T-helper 17 cell (primary cell): ENCODE measurements around the gene IL37. TPM values are rescaled to one million over a fixed set of nuclear protein-coding genes. Genes with fewer than 3 reads are reported as not detected.
"Not testable (repeated sequence)": the region's sequence is repeated elsewhere in the genome, so short reads cannot be mapped to it uniquely, and the experiment has no call there.

Experiments used
- ATAC-seq: fragments of 150-1000 bp; cut with Tn5 transposase; 2 replicates; pipeline ENCODE4 v1.10.0; 2021; ENCODE audit warnings: mild to moderate bottlenecking, moderate library complexity
- DNase-seq, 3 donors: peaks; one replicate each; pipeline versions ENCODE4 v3.0.0 to v3.0.0-alpha.2; 2020 to 2021
- H3K9me3 ChIP-seq: one replicate; pipeline ENCODE4 v1.7.0; 2013; ENCODE audit warnings: low read length, mild to moderate bottlenecking; ENCODE audit not compliant: control insufficient read depth, poor library complexity, severe bottlenecking
- H3K27ac Mint-ChIP-seq: one replicate; pipeline ENCODE4 v1.8.0; 2022; ENCODE audit warnings: mild to moderate bottlenecking, moderate library complexity, mixed read lengths
- H3K27me3 Mint-ChIP-seq: one replicate; pipeline ENCODE4 v1.8.0; 2022; ENCODE audit warnings: mixed read lengths
- H3K36me3 Mint-ChIP-seq: one replicate; pipeline ENCODE4 v1.8.0; 2022; ENCODE audit warnings: low read depth, mixed read lengths
- H3K4me1 Mint-ChIP-seq: one replicate; pipeline ENCODE4 v1.8.0; 2022; ENCODE audit warnings: mild to moderate bottlenecking, mixed read lengths
- H3K4me3 Mint-ChIP-seq: one replicate; pipeline ENCODE4 v1.8.0; 2022; ENCODE audit warnings: mild to moderate bottlenecking, moderate library complexity, mixed read lengths
- total RNA-seq, 4 donors: library from RNA in 2 of 4; stranded (reverse) in 2 of 4; gene quantifications; one replicate each; pipeline ENCODE4 v1.2.3 and lab custom pipeline; 2022 to 2026

IL37 gene
- total RNA-seq, 2 donors from 2014 or later = not detected

DNA sequence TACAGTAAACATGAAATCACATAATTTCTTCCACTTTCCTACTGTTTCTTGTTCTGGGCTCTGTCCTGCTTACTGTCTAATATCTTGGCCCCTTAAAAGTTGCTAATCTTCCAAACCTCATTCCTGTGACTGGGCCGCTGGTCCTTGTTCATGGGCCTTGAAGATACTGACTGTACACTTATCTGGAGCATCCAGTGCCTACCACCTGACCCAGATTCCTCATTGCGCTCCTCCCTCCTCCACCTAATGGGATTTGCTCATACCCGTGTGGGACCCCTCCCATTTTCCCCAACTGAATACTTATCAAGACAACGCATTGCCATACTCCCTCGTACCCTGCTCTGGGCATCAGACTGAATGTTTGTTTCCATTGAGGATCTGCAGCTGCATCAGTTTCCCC, 6.1 kb upstream of the IL37 start:
- H3K27ac Mint-ChIP-seq = no peak overlapping the region
- peaks cover 9% of the 10 kb centered on the region for H3K4me1 Mint-ChIP-seq
- no peak for ATAC-seq
- H3K27me3 Mint-ChIP-seq = peaks cover 35% of the 10 kb centered on the region
- H3K4me3 Mint-ChIP-seq = no peak overlapping the region
- H3K9me3 ChIP-seq = no peaks in the 10 kb centered on the region
- DNase-seq = no peak
- no peaks in the 10 kb centered on the region for H3K36me3 Mint-ChIP-seq

DNA sequence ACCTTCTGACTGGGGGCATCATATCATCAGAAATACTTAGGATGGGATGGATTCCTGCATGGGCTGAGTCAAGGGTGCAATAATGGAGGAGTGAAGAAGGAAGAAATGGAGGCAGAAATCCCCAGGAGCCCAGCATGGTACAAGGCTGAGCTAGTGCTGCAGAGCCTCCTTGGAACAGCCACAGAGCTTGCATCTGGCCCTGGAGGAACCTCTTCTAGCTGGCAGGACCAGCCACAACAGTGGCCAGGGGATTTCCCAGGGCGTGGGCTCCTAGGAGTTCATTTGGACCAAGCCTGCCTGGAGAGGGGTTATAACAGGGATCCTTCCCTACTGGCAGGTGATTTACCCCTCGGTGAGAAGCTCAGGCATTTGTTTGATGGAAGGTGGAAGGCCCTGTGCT, 4.7 kb upstream of the IL37 start:
- no peak for DNase-seq
- Mint-ChIP-seq H3K27ac (no peak overlapping the region), H3K36me3 (no peaks in the 10 kb centered on the region), H3K4me3 (no peak overlapping the region), H3K4me1 (peaks cover 10% of the 10 kb centered on the region), H3K27me3 (peaks cover 29% of the 10 kb centered on the region)
- no peak for ATAC-seq
- no peaks in the 10 kb centered on the region for H3K9me3 ChIP-seq

DNA sequence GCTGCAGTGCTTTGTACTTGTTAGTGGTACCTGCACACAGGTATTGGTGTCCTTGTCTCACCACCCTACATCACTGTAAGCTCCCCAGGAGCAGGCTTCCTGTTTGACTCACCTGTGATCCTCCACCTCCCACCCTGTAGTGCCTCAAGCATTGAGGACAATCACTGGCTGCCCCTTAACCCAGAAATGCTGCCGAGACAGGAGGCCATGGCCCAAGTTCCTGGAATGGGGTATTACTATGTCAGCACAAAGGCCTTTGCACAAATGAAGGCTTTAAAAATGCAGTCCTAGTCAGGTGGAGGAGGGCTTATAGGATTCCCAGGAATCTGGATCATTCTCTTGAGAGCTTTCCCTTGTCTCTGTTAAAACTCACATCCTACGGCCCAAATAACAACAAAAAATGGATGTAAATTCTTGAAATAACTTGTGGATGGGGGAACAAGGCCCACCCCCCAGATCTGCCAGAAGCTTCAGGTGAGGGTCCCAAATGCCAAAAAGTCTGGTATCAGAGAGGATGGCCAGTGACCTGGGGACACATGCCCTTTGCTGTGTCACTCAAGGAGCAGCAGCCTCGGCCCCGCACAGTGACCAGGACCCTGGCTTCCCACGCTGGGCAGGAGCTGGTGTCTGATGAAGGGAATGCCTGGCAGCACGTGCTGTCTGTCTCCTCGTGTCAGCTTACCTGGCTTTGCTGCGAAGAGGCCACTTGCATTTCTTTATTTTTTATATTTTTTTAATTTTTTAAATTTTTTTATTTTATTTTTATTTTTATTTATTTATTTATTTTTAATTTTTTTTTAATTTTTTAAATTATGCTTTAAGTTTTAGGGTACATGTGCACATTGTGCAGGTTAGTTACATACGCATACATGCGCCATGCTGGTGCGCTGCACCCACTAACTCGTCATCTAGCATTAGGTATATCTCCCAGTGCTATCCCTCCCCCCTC, 3.7 kb upstream of the IL37 start:
- no peak for DNase-seq
- H3K27me3 Mint-ChIP-seq = peaks cover 31% of the 10 kb centered on the region

DNA sequence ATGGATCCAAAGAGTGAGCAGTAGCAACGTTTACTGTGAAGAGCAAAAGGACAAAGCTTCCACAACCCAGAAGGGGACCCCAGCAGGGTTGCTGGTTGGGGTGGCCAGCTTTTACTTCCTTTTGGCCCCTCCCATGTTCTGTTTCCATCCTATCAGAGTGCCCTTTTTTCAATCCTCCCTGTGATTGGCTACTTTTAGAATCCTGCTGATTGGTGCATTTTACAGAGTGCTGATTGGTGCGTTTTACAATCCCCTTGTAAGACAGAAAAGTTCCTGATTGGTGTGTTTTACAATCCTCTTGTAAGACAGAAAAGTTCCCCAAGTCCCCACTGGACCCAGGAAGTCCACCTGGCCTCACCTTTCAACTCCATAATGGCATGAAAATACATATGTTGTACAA, 2.4 kb upstream of the IL37 start:
- not testable (repeated sequence) for H3K4me3 Mint-ChIP-seq, H3K27ac Mint-ChIP-seq, H3K36me3 Mint-ChIP-seq, H3K4me1 Mint-ChIP-seq, ATAC-seq, H3K9me3 ChIP-seq, DNase-seq
- H3K27me3 Mint-ChIP-seq = peaks cover 29% of the 10 kb centered on the region

More for the DNA sequence above, 3.7 kb upstream of the IL37 start:
- no peaks in the 10 kb centered on the region for H3K9me3 ChIP-seq
- no peak for ATAC-seq
- H3K4me3 Mint-ChIP-seq = no peak overlapping the region
- H3K36me3 Mint-ChIP-seq = peaks cover 2% of the 10 kb centered on the region
- no peak overlapping the region for H3K27ac Mint-ChIP-seq
- H3K4me1 Mint-ChIP-seq = peaks cover 10% of the 10 kb centered on the region

DNA sequence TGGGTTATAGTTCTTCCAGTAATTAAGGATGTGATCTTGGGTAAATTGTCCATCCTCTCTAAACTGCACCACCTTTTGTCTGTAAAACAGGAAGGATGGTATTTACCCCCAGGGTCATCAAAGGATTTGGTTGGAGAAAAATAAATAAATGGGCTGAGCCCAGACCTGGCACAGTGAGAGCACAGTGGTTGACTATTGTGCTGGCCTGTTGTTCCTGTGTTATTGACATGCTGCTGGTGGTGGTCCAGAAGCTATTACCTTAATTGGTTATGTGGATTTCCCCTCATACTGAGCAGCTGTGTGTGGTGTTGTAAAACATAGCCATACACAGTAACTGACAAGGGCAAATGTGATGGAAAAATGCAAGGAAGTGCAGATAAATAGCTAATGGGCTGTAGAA, 746 bp upstream of the IL37 start:
- peaks cover 8% of the 10 kb centered on the region for H3K4me1 Mint-ChIP-seq
- H3K9me3 ChIP-seq = no peaks in the 10 kb centered on the region
- ATAC-seq (no peak), DNase-seq (no peak)
- H3K36me3 Mint-ChIP-seq = peaks cover 2% of the 10 kb centered on the region
- H3K27me3 Mint-ChIP-seq = peaks cover 23% of the 10 kb centered on the region
- no peak overlapping the region for H3K27ac Mint-ChIP-seq
- H3K4me3 Mint-ChIP-seq = no peak overlapping the region

DNA sequence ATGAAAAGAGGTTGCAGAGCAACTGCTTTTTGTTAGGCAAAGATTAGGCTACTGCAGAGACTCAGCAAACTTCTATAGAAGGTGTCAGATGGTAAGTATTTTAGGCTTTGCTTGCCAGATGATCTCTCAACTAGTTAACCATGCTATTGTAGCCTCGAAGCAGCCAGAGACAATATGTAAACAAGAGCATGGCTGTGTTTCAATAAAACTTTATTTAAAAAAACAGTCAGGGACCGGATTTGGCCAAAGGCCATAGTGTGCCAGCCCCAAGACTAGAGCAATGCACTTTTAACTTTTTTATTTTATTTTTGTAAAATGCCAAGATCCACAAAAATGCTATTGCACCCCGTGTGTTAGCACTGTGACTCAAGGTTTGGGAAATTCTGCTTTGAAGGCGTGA, 1.4 kb downstream of the IL37 start:
- Mint-ChIP-seq H3K27me3 (peaks cover 24% of the 10 kb centered on the region), H3K36me3 (peaks cover 2% of the 10 kb centered on the region), H3K4me3 (no peak overlapping the region), H3K4me1 (peaks cover 5% of the 10 kb centered on the region), H3K27ac (no peak overlapping the region)
- no peak for ATAC-seq
- H3K9me3 ChIP-seq = no peaks in the 10 kb centered on the region
- DNase-seq = no peak

DNA sequence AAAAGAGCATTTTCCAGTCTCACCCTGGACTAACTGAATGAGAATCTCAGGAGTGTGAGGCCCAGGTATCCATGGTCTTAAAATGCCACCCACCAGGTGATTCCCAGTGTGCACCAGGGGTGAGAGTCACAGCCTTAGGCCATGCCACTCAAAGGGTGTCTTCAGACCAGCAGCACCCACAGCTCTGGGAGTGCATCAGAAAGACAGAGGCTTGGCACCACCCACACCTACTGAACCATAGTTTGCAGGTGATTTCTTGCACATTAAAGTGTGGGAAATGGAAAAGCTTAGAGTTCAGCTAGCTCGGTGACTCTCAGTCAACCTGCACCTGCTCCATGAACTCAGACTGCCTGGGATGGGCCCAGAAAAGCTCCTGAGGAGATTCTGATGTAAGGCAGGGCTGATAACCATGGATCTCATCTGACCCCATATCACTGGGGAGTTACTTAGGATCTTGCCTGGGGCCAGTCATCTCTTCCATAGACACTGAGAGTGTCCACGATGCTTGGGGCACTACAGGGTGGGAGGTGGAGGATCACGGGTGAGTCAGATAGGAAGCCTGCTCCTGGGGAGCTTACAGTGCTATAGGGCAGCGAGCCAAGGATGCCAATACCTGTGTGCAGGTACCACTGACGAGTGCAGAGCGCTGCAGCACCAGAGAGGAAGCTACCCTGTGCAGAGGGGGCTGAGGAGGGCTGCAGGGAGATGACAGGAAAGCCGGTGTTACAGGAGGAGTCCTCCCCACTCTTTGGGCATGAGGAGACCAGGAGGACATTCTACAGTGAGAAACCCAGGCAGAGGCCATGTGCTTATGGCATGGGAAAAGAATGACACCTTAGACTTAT, 4.6 kb downstream of the IL37 start:
- H3K27ac Mint-ChIP-seq = no peak overlapping the region
- DNase-seq (no peak), ATAC-seq (no peak)
- peaks cover 3% of the 10 kb centered on the region for H3K4me1 Mint-ChIP-seq
- peaks cover 2% of the 10 kb centered on the region for H3K36me3 Mint-ChIP-seq
- H3K4me3 Mint-ChIP-seq = no peak overlapping the region
- H3K27me3 Mint-ChIP-seq = peaks cover 17% of the 10 kb centered on the region
- H3K9me3 ChIP-seq = no peaks in the 10 kb centered on the region

DNA sequence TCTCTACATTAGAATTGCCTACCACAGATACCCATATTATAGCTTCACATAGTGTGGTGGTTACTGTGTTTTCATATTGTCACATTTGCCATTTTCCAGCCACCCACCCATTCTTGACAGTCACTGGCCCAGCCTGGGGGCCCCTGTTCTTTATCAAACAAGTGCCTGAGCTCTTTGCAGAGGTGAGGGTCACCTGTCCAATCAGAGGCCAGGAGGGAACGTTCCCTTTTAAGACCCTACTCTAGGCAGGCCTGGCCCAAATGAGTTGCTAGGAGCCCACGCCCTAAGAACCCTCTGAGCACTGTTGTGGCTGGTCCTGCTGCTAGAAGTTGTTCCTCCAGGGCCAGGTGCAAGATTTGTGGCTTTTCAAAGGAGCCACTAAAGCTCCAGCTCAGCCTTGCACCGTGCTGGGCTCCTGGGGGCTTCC, 5.2 kb downstream of the IL37 start:
- H3K4me3 Mint-ChIP-seq = no peak overlapping the region
- peaks cover 2% of the 10 kb centered on the region for H3K36me3 Mint-ChIP-seq
- ATAC-seq (no peak), DNase-seq (no peak)
- peaks cover 17% of the 10 kb centered on the region for H3K27me3 Mint-ChIP-seq
- no peaks in the 10 kb centered on the region for H3K9me3 ChIP-seq
- peaks cover 3% of the 10 kb centered on the region for H3K4me1 Mint-ChIP-seq
- no peak overlapping the region for H3K27ac Mint-ChIP-seq

DNA sequence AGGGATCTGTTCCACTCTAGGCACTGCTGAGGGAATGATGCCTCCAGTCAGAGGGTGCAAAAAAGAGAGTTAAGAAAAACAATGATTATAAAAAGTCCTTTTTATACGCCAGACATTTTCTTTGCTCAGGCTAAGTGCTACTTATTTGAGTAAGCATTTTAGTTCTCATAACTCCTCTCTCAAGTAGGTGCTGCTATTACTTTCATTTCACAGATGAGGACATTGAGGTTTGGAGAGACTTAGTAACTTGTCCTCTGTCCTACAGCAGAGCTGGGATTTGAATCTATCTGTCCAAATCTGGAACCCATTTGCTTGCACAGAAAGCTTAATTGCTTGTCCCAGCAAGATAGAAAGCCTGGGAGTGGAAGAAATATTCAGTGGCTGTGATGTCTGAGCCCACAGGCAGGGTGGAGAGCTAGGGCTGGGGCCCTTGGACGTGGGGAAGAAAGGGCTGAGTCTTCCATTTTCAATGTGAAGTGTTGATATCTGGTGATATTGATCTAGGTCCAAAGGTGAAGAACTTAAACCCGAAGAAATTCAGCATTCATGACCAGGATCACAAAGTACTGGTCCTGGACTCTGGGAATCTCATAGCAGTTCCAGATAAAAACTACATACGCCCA, 5.8 kb downstream of the IL37 start:
- H3K27ac Mint-ChIP-seq = no peak overlapping the region
- no peak overlapping the region for H3K4me3 Mint-ChIP-seq
- peaks cover 2% of the 10 kb centered on the region for H3K36me3 Mint-ChIP-seq
- H3K27me3 Mint-ChIP-seq = peaks cover 16% of the 10 kb centered on the region
- DNase-seq (no peak), ATAC-seq (no peak)
- H3K4me1 Mint-ChIP-seq = peaks cover 3% of the 10 kb centered on the region
- no peaks in the 10 kb centered on the region for H3K9me3 ChIP-seq

DNA sequence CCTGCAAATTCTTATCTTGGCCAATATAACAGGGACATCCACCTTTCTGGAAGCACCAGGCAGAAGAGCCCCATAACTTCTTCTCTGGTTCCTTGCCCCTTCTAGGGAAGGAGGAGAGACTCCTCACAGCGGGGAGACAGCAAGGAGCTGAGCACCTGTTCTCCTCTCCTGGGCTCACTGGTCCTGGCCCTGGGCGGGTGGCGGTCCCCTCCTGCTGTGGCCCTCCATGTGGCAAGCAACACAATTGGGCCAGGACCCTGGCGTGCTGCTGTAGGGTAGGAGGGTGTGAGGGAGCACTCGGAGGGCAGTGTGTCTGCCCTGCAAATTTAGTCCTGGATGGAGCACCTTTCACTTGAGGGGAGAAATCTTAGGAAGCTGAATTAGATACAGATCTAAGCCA, 6.9 kb downstream of the IL37 start:
- Mint-ChIP-seq H3K27me3 (peaks cover 11% of the 10 kb centered on the region), H3K36me3 (no peaks in the 10 kb centered on the region), H3K4me3 (no peak overlapping the region), H3K4me1 (peaks cover 3% of the 10 kb centered on the region), H3K27ac (no peak overlapping the region)
- ATAC-seq = no peak
- H3K9me3 ChIP-seq = no peaks in the 10 kb centered on the region
- DNase-seq = no peak

DNA sequence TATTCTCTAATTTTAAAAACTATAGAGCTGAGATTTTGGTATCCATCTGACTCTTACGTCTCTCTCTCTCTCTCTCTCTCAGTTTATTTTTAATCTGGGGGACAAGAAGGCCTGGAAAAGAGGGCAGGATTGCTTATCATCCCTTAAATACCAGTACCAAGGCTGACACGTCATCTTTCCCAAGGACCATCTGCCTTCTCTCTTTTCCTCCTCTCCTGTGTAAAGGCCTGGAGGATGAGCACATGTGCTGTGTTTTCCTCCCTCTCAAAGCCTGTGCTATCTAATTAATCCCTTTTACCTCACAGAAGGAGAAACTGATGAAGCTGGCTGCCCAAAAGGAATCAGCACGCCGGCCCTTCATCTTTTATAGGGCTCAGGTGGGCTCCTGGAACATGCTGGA, 7.3 kb downstream of the IL37 start:
- DNase-seq (no peak), ATAC-seq (no peak)
- Mint-ChIP-seq H3K27ac (no peak overlapping the region), H3K27me3 (peaks cover 11% of the 10 kb centered on the region), H3K4me1 (peaks cover 3% of the 10 kb centered on the region), H3K4me3 (no peak overlapping the region), H3K36me3 (no peaks in the 10 kb centered on the region)
- no peaks in the 10 kb centered on the region for H3K9me3 ChIP-seq

DNA sequence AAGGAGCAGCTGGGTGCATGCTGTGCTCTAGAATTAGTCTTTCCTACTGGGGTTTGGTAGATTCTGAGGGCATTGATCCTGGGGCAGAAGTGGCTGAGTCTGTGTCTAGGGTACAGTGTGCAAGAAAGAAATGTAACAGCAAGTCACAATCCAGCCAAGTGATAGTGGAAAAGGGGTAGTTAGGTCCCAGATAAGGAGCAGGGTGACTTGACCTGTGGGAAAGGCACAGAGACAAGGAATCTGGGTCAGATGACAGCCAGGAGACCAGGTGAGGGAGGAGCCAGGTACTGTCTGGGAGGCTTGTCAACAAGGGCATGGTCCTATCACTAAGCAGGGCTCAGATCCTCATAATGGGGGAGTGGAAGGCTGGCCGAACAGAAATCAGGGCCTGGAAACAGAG, 8.1 kb downstream of the IL37 start:
- H3K4me1 Mint-ChIP-seq = peaks cover 3% of the 10 kb centered on the region
- H3K27ac Mint-ChIP-seq = no peak overlapping the region
- no peak overlapping the region for H3K4me3 Mint-ChIP-seq
- no peaks in the 10 kb centered on the region for H3K9me3 ChIP-seq
- ATAC-seq = no peak
- DNase-seq = no peak
- peaks cover 12% of the 10 kb centered on the region for H3K27me3 Mint-ChIP-seq
- H3K36me3 Mint-ChIP-seq = no peaks in the 10 kb centered on the region

DNA sequence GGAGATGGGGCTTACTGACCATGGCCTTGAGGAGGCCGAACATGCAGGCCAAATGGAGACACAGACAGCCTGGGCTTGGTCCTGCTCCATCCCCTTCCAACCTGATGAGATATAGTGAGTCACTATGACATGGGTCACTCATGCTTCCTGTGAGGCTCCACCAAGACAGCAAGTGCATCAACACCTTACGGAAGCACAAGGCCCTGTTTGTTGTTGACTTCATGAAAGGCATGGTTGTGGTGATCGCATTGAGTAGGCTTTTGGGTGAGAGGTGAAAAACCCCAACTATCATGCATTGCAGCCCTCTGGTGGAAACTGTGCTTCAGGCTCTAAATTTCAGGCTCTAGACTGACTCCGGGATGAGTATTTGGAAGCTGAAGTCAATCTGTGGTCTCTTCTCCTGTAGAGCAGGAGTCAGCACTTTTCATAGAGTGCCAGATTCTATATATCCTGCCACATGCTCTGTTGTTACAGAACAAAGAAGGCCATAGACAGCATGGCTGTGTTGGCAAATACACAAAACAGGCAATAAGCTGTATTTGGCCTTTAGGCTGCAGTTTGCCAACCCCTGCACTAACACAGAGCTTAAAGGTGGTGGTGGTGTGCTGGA, 10.1 kb downstream of the IL37 start:
- DNase-seq (no peak), ATAC-seq (peak; percentile 21)
- Mint-ChIP-seq H3K36me3 (no peaks in the 10 kb centered on the region), H3K27ac (no peak overlapping the region), H3K4me3 (no peak overlapping the region), H3K4me1 (no peaks in the 10 kb centered on the region), H3K27me3 (peaks cover 25% of the 10 kb centered on the region)
- no peaks in the 10 kb centered on the region for H3K9me3 ChIP-seq
